SK-MEL-5 (cell line): ENCODE data around the gene MACROD1. TPM values are rescaled to one million over a fixed set of nuclear protein-coding genes. Genes with fewer than 3 reads are reported as not detected.
A peak's percentile ranks its signal among the peaks of the same experiment; 100 is the strongest.
"Not testable (repeated sequence)": the region's sequence is repeated elsewhere in the genome, so short reads cannot be mapped to it uniquely, and the experiment has no call there.

Experiments
- DNase-seq: peaks from one replicate; pipeline ENCODE4 v3.0.0-alpha.2; 2016; ENCODE audit warnings: low read depth, low spot score
- in situ Hi-C: cut with HindIII; loops from 2 replicates; pipeline ENCODE4 v1.10.0; 2016; ENCODE audit warnings: low sequenced_read_pairs, high pct_unique_total_duplicates, low pct_unique_long_range_greater_than_20kb
- total RNA-seq: library from RNA; depleted of rRNA; stranded (reverse); fragments of >200 nt; shearing (Covaris generic); gene quantifications from 2 replicates; pipeline ENCODE4 v1.2.3, GENCODE V29; 2014

Gene MACROD1
- total RNA-seq, 1 experiment from 2014 or later = 15.7 TPM

- in situ Hi-C loops = not testable (repeated sequence)
These were observed 3.1 kb downstream of the MACROD1 start for GRCh38 chr11:64162769-64163168.

DNA sequence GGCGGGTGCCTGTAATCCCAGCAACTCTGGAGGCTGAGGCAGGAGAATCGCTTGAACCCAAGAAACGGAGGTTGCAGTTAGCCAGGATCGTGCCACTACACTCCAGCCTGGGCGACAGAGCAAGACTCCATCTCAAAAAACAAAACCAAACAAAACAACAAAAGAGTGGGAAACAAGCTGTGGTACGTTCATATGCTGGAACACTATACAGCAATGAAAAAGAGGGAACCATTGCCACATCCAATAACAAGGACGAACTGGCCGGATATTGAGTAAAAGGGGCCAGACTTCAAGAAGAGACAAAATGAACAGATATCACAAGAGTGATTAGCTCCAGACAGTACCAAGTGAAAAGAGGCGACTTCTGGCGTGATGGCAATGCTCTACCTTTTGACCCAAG lies 4.9 kb downstream of the MACROD1 start:
- in situ Hi-C loops = no loop called here
- DNase-seq = no peak

More at GRCh38 chr11:64162769-64163168, 3.1 kb downstream of the MACROD1 start:
- not testable (repeated sequence) for DNase-seq

- in situ Hi-C loops = no loop called here
- no peak for DNase-seq
These were observed 8.1 kb downstream of the MACROD1 start for GRCh38 chr11:64157631-64158394.

DNA sequence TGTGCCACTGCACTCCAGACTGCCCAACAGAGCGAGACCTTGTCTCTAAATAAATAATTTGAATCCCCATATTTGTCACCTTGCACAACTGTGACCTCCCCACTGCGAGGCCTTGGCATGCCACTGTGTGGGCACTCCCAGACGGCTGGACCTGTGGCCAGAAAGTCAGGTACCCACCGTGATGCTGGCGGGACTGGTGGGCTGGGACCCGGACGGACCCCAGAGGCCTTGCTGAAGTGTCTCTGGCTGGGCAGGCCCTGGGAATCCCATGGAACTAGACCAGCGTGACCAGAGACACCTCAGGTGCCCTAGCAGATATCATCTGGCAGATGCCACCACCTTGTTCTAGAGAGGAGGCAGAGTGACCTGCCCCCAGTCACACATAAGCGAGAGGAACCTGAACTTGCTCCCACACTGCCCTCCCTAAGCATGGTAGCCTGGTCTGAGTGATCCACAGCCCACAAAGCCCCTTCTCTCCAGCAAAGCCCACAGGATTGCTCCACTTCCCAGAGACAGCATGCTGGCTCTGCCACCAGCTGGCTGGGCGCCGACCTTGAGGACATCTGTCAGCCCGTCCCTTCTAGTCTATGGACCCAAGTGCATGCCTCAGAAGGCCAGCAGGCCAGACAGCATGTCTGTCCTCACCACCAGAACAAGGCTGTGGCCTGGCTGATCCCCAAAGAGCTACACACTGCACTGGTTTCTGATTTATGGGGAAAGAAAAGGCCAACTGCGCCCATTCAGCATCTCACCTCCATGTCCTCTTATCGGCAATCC lies 9.5 kb downstream of the MACROD1 start:
- DNase-seq = no peak
- in situ Hi-C loops = no loop called here

- in situ Hi-C loops = no loop called here
- DNase-seq = no peak
These were observed 12.1 kb downstream of the MACROD1 start for GRCh38 chr11:64153812-64154211.

DNA sequence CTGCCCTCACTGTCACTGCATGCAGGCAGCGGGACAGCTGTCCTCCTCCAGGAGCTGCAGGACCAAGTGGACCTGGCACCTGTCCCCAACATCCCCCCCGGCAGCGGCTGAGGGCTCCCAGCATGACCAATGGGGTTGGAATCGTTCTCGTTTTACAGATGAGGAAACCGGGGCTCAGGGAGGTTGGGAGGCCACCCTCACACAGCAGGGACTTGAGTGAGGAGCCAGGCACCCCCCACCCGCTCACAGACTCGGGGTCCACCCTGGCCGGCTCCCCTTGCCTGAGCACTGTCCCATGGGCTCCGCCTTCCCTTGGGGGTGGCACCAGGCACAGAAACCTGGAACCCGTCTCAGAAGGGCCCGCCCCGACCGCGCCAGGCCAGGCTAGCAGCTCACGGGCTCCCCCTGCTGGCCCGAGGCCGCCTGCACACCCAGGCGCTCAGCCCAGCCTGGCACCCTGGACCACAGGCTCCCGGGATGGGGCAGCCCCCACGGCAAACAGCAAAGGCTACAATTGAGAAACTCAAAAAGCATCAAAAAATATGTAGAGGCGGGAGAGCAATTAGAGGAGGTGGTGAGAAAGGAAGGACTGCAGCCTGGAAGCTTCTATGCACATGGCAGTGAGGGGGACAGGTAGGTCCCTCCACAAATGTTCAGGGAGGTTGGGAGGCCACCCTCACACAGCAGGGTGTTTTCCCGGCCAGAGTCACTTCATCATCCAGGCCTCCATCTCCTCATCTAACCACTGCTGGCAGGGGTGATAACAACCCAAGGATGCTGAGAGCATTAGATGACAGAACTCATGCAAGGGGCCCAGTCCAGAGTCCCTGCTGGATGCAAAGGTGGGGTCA lies 12.8 kb downstream of the MACROD1 start:
- DNase-seq = peak; percentile 43
- in situ Hi-C loops = no loop called here

DNA sequence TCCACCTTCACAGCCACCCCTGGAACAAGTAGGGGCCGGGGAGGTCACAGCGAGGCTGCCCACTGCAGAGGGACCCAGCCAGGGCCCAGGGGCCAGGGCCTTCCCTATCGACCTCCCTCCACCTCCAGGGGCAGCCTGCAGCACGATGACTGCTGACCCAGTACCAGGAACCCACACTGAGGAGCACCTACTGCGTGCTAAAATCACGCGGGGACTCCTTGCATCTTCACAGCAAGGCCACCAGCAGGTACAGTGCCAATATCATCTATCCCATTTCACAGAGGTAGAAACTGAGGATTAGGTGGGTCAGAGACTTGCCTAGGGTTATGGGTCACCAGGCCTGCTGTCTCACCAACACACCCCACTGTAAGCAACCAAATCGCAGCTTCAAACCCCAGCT lies 14.6 kb downstream of the MACROD1 start:
- in situ Hi-C loops = no loop called here
- no peak for DNase-seq

- DNase-seq = no peak
- in situ Hi-C loops = no loop called here
These were observed 15.3 kb downstream of the MACROD1 start for GRCh38 chr11:64150481-64151239.

DNA sequence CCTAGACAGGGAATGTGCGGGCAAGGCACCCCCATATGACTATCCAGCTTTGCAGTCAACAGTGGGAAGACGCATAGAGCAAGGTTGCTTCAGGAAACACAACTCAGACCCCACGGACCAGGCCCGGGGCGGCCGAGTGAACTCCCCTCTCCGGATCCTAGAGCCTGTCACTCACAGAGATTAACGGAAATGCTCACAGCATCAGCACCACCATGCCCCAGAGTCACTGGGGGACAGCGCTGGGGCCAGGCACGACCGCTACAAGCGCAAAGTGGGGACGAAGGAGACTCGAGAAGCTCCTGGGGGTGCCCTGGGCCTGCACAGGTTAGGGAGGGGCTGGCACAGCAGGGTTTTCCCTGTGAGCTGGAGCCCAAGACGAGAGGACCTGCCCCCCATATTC lies 15.9 kb downstream of the MACROD1 start:
- no peak for DNase-seq
- in situ Hi-C loops = no loop called here

GRCh38 chr11:64148917-64149617 lies 16.8 kb downstream of the MACROD1 start:
- no peak for DNase-seq
- in situ Hi-C loops = no loop called here

GRCh38 chr11:64148226-64148916 lies 17.5 kb downstream of the MACROD1 start:
- in situ Hi-C loops = no loop called here
- peak; percentile 68 for DNase-seq

GRCh38 chr11:64146036-64146955 lies 19.6 kb downstream of the MACROD1 start:
- in situ Hi-C loops = no loop called here

DNA sequence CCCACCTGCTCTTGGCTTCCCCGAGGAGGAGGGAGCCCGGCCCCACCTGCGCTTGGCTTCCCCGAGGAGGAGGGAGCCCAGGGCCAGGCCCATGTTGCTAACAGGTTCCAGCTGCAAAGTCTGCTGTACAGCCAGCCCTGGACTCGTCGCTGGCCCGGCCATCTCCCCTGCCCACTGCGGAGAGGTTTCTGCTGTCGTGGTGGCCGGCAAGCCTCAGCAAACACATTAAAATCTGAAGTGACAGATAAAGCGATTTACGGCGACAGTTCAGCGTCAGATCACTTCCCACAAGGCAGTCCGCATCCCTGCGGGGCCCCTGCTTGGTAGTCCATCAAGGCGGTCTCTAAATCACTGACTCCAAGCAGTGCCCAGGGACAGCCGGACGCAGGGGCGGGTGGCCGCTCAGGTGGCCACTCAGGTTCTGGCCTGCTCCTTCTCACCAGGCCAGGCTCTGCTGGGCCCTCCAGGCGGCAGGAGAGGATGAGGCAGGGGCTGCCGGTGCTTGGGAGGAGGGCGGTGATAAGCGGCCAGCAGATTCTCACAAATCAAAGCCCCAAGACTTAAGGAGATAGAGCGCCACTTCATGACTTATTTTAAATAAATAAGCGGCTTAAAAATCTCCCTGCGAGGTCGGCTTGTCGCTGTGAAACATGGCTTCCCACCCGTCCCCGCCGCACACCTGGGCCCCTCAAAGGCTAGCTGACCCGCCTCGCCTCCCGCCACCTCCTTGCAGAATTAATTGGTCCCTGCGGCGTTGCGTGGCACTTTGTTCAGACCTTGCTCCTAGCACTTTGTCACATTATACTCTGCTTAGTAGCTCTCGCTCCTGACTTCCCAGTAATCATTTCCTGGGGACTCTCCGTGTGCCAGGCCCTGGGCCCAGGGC lies 21.1 kb downstream of the MACROD1 start:
- no peak for DNase-seq
- in situ Hi-C loops = no loop called here

More at GRCh38 chr11:64146036-64146955, 19.6 kb downstream of the MACROD1 start:
- peak; percentile 70 for DNase-seq

DNA sequence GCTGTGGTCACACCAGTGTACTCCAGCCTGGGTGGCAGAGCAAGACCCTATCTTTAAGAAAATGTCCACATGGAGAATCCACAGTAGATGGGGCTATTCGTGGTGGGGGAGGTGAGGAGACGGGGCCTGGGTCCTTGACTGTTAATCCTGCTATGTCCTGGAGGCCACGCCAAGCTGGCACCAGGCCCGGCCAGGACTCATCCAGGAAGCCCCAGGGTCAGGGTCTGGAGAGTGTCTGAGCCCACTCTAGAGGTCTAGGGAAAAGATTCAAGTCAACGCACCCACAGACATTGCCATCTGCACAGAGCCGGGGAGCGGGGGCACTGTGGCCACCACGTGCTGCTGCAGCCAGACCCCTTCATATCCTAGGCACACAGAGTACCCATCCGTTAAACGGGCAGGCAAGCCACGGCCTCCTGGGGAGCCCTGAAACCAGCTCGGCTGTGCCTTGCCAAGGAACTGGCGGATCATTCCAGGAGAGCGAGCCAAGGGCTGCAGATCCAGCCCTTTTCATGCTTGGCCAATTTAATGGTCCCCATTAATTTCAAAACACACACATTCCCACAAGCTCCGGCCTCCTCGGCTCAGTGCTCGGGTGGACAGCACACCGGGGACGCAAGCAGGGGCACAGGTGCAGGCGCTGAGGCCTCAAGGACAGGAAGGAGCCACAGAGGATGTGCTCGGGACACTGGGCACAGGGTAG lies 24.7 kb downstream of the MACROD1 start:
- DNase-seq = no peak
- in situ Hi-C loops = no loop called here
